ENCODE results near the gene ITPA. TPM values are rescaled to one million over a fixed set of nuclear protein-coding genes. Genes with fewer than 3 reads are reported as not detected.

ITPA gene
- total and polyA plus RNA-seq, 2 of the 13 experiments (the other 11 are each of a cell fraction or from before 2014, with no cell fraction given): 60.1 to 103 TPM

DNA sequence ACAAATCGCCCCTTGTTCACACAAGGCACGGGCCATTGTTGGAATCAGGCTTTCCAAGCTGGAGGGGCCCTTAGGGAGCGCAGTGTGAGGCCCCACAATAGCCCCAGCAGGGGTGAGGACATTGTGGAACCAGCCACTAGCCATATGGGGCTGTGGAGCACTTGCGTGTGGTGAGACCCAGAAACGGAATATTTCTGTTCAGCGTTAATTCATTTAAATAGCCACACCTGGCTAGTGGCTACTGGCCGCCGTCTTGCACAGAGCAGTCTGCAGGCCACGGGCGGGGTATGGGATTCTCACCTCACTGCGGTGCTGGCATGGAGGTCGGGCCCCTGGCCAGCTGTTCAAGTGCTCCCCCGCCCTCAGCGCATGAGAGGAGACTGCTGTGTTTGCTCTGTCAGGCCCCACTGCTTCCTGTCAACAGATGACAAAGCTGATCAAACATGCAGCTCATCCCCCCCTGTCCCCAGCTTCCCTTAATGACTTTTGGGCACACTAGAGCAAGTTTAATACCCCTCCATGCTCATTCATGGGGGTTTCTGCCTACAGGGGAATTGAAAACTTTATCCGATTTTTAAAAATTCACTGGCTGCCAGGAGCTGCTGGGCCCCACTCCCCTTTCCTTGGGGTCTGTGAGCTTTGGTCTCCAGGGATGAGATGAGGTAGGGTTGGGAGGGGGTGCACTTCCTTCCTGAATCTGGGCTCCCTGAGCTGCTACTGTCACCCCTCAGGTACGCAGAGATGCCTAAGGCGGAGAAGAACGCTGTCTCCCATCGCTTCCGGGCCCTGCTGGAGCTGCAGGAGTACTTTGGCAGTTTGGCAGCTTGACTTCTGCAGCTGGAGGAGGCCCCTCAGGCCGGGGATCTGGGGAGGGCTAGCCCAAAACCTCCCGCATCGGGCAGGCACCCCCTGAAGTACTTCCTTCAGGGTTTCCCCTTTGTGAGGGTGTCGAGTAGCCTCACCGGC, 13.6 kb downstream of the ITPA start (continued):
- peak; percentile 85; the same call in 1 of the 2 replicates for TF ChIP-seq ZMYM2 (CRISPR knock-in tag; IDR thresholded peaks at IDR 0.05)
- no peak for TF ChIP-seq ZUFSP (CRISPR knock-in tag; IDR thresholded peaks at IDR 0.05; ENCODE audit: borderline replicate concordance)
- peak; percentile 48; the same call in 1 of the 2 replicates for TF ChIP-seq ZNF773 (CRISPR knock-in tag; IDR thresholded peaks at IDR 0.05; ENCODE audit: borderline replicate concordance)
- no peak for TF ChIP-seq NFE2L2 (IDR thresholded peaks at IDR 0.05; ENCODE audit: low read length)
- TF ChIP-seq KLF13 (CRISPR knock-in tag; IDR thresholded peaks at IDR 0.05): no peak
- TF ChIP-seq ZBTB49 (CRISPR knock-in tag; IDR thresholded peaks at IDR 0.05; ENCODE audit: borderline replicate concordance): peak; percentile 49; the same call in 1 of the 2 replicates
- TF ChIP-seq CAMTA2 (CRISPR knock-in tag; IDR thresholded peaks at IDR 0.05; ENCODE audit: borderline replicate concordance): no peak
- TF ChIP-seq, protein P1, sequence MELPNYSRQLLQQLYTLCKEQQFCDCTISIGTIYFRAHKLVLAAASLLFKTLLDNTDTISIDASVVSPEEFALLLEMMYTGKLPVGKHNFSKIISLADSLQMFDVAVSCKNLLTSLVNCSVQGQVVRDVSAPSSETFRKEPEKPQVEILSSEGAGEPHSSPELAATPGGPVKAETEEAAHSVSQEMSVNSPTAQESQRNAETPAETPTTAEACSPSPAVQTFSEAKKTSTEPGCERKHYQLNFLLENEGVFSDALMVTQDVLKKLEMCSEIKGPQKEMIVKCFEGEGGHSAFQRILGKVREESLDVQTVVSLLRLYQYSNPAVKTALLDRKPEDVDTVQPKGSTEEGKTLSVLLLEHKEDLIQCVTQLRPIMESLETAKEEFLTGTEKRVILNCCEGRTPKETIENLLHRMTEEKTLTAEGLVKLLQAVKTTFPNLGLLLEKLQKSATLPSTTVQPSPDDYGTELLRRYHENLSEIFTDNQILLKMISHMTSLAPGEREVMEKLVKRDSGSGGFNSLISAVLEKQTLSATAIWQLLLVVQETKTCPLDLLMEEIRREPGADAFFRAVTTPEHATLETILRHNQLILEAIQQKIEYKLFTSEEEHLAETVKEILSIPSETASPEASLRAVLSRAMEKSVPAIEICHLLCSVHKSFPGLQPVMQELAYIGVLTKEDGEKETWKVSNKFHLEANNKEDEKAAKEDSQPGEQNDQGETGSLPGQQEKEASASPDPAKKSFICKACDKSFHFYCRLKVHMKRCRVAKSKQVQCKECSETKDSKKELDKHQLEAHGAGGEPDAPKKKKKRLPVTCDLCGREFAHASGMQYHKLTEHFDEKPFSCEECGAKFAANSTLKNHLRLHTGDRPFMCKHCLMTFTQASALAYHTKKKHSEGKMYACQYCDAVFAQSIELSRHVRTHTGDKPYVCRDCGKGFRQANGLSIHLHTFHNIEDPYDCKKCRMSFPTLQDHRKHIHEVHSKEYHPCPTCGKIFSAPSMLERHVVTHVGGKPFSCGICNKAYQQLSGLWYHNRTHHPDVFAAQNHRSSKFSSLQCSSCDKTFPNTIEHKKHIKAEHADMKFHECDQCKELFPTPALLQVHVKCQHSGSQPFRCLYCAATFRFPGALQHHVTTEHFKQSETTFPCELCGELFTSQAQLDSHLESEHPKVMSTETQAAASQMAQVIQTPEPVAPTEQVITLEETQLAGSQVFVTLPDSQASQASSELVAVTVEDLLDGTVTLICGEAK (IDR thresholded peaks at IDR 0.05): no peak
- TF ChIP-seq, protein P1 (CRISPR knock-in tag; IDR thresholded peaks at IDR 0.05): peak; percentile 91; the same call in 1 of the 2 replicates
- no peak for TF ChIP-seq NONO (IDR thresholded peaks at IDR 0.05)
- TF ChIP-seq NONO (CRISPR knock-in tag; conservative IDR thresholded peaks at IDR 0.05): peak; percentile 99
- peak; percentile 95 for TF ChIP-seq ZNF547 (CRISPR knock-in tag; IDR thresholded peaks at IDR 0.05)
- no peak; the same call in 1 of the 2 replicates for TF ChIP-seq ZNF180 (CRISPR knock-in tag; IDR thresholded peaks at IDR 0.05; ENCODE audit: borderline replicate concordance, low read depth)
- TF ChIP-seq PHF8 (CRISPR knock-in tag; IDR thresholded peaks at IDR 0.05): peak; percentile 56; the same call in 1 of the 2 replicates
- peak; percentile 98 for TF ChIP-seq KDM4B (CRISPR knock-in tag; IDR thresholded peaks at IDR 0.05)

Measured in HepG2 (cell line).